NCI-H2227 (cell line): ENCODE data around the gene TRPV5.

Experiments
- DNase-seq: peaks from one replicate; lab custom pipeline; 2025; ENCODE audit not compliant: unreplicated experiment; lab: John Stamatoyannopoulos, UW

The TRPV5 gene

DNA sequence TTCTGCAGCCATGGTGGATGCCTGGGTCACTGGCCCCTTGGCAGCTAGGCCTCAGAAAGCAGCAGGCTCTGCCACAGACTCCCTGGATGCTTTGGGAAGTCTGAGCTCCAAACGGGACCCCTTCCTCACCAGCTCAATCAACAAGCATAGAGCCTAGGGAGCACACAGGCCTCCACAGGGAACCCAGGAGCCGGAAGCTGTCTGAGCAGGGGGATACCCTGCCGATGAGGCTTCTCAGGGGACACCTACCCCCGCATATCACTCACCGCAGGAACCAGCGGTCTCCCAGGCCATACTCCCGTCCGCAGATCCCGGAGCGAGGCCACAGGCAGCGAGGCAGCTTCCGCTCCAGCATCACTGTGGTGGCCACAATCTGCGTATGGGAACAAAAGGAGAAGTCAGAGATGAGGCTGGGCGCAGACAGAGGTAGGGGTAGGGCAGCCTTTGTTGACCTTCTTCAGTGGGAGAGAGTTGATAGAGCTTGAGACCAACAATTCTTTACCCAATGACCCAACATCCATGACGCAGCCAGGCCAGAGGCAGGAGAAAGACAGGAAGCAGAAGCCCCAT is 61.4 kb downstream of the TRPV5 start:
- DNase-seq, result no peak

DNA sequence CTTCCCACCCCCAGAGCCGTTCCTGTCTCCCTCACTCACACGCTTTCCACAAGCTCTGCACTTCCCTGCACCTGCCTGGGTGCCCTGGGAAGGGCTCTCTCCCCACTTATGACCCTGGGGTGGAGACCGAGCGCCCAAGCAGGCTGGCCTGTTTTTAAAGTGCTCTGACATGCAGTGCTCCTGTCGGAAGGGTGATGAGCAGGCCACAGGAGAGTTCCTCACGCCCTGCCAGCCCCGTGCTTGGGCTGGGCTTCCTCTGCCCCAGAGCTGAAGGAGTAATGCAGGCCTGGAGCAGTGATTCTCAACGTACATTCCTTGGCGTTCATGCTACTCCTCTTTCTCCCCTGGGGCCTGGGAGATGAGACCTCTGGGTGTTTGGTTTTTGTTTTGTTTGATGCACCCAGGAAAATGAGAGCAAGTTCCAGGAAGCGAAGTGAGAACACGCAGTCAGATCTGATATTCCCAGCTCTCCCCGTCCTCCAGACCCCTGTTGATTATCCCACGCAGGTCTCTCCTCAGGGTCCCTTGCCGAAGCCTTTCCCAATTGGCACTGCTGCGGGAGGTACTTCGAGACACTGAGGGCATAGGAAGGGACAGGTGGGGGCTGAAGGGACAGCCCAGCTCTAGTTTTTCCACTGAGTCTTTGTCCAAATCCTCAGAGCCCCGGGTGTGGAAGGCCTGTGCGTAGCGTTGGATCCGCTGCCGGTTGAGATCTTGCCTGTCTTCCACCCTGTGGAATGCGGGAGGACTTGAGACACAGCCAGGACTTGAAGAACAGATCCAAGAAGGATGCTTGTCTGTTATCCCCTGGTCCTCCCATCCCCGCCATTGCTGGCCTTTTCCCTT is 62.1 kb downstream of the TRPV5 start:
- no peak for DNase-seq

DNA sequence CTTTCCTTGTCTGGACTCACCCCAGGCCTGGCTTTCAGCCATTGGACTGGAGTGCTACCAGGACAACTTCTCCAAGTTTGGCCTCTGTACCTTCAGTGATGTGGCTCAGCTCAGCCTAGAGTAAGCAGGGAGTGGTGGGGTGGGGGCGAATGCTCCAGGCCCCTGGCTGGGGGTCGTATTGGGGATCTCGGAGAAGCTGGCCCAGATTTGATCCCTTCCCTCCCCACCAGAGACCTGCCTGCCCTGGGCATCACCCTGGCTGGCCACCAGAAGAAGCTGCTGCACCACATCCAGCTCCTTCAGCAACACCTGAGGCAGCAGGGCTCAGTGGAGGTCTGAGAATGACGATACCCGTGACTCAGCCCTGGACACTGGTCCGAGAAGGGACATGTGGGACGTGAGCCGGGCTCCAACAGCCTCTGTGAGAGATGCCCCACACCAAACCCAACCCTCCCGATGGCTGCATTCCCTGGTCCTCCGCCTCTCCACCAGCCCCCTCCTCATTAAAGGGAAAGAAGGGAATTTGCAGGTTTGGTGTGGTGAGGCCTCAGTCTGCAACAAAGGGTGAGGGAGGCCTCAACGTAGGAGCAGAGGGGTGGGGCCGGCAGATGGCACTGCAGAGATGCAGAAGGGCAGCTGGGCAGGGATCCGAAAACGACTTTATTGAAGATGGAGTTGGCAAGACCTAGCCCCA is 62.8 kb downstream of the TRPV5 start:
- no peak for DNase-seq

GRCh38 chr7:142870147-142870559 is 63.4 kb downstream of the TRPV5 start:
- no peak for DNase-seq

- DNase-seq, result no peak
Observed at GRCh38 chr7:142869434-142869833, 64.1 kb downstream of the TRPV5 start.

- no peak for DNase-seq
Observed at GRCh38 chr7:142868986-142869415, 64.5 kb downstream of the TRPV5 start.

- no peak for DNase-seq
Observed at GRCh38 chr7:142868188-142868985, 65.2 kb downstream of the TRPV5 start.

DNA sequence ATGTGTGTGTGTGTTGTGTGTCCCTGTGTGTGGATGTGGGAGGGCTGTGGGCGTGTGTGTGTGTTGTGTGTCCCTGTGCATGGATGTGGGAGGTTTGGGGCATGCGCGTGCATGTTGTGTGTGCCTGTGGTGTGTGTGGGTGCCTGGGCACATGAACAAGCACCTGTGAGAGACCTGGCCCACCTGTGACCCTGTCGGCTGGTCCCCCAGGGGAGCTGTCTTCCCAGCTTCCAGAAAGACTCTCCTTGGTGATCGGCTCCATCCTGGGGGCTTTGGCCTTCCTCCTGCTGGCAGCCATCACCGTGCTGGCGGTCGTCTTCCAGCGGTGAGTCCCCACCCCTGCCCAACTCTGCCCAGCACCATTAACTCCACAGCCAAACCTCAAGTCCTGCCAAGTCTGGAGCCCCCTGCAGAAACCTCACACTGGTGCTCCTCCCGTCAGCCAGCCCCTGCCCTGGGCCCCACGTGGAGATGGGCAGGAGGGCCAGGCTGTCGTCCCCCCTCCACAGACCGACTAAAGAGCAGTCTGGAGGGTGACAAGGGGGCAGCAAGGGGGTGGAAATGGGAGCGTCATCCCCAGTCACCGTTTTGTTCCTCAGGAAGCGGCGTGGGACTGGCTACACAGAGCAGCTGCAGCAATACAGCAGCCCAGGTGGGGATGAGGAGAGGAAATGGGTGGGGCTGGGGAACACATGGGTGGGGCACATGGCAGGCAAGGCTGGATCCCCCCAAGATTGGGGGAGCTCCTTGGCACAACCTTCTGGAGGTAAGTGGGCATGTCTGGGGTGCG is 66.0 kb downstream of the TRPV5 start:
- DNase-seq, result no peak

DNA sequence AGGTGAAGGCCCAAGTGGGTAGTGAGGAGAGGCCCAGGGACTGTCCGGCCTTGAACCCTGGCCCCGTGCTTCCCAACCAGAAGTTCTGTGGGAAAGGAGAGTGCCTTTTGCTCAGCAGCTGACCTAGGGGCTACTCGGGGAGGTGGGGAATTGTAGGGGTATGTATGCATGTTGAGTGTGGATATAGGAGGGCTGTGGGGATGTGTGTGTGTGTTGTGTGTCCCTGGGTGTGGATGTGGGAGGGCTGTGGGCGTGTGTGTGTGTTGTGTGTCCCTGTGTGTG is 66.5 kb downstream of the TRPV5 start:
- no peak for DNase-seq

DNA sequence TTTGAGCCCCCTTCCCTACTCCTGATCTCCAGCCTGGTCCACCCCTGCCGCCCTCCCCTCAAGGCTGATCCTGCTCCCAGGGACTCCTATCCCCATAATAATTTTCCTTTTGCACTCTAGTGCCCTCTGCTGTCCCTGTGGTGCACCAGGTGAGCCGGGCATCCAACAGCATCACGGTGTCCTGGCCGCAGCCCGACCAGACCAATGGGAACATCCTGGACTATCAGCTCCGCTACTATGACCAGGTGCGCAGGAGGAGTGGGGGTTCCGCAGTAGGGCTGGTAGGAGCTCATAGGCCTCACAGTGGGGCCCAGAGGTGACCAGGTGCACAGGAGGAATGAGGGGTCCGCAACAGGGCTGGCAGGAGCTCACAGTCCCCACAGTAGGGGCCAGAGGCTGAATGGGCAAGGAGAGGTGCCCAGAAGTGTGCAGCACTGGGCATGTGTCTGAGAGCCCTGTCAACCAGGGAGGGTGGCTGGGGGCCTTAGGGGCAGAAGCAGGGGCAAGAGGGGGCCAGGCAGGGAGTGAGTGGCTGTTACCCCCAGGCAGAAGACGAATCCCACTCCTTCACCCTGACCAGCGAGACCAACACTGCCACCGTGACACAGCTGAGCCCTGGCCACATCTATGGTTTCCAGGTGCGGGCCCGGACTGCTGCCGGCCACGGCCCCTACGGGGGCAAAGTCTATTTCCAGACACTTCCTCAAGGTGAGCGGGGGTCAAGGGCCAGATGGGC is 67.0 kb downstream of the TRPV5 start:
- DNase-seq, result no peak

GRCh38 chr7:142865766-142866165 is 67.8 kb downstream of the TRPV5 start:
- DNase-seq, result no peak

DNA sequence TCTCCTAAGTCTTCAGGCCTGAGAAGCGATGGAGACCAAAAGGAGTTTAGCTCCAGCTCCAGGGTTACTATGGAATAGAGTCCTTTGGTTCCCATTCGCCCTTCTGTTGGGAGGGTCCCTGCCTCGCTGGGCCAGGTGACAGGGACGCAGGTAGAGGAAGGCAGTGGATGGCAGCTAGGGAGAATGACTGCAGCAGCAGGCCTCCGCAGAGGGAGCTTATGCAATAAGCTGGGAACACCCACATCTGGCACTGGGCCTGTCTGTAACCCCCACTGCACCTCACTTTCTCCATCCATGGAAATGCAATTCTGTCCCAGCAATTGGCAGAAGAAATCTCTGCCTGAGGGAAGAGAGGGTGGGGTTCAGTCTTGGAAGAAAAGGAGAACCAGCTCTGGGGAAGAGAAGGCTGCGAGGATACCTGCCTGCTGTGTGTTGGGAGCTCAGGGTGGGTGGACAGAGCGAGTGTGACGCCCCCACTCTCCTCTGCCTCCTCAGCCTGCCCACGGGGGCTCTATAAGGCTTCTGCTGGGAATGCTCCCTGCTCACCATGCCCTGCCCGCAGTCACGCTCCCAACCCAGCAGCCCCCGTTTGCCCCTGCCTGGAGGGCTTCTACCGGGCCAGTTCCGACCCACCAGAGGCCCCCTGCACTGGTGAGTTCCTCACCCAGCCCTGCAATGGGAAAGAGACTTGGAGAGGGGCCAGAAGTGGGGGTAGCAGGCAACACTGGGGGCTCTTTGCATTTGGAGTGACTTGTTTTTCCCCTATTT is 68.4 kb downstream of the TRPV5 start:
- DNase-seq, result no peak

DNA sequence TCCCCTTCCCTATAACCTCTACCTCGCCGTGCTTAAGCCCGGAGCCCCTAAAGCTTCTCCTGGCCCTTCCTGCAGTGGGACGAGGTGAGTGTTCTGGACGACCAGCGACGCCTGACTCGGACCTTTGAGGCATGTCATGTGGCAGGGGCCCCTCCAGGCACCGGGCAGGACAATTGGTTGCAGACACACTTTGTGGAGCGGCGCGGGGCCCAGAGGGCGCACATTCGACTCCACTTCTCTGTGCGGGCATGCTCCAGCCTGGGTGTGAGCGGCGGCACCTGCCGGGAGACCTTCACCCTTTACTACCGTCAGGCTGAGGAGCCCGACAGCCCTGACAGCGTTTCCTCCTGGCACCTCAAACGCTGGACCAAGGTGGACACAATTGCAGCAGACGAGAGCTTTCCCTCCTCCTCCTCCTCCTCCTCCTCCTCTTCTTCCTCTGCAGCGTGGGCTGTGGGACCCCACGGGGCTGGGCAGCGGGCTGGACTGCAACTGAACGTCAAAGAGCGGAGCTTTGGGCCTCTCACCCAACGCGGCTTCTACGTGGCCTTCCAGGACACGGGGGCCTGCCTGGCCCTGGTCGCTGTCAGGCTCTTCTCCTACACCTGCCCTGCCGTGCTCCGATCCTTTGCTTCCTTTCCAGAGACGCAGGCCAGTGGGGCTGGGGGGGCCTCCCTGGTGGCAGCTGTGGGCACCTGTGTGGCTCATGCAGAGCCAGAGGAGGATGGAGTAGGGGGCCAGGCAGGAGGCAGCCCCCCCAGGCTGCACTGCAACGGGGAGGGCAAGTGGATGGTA is 69.5 kb downstream of the TRPV5 start:
- DNase-seq, result no peak

DNA sequence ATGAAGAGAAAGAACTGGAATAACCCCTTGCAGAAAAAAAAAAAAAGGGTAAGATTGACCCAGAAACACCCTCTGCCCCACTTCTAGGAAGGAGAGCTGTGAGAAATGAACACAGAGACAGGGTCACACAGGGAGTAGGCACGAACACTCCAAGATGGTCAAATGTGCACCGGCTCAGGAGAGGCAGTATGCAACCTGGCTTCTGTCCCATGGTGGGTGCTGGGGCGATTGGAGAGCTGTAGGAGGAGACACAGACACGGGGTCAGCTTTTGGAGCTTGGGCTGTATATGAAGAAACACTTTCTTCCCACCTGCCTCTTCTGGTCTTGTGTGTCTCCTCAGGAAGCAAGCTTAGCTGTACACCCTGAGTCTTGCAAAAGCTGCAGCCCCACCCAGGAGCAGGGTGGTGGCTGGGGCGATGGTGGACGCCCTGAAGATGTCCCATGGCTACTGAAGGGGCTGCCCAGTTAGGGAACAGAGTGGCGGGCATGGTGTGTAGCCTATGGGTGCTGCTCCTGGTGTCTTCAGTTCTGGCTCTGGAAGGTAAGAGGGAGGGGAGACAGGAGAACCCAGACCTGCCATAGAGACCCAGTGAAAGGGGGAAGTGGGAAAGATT is 70.7 kb downstream of the TRPV5 start:
- no peak for DNase-seq

DNA sequence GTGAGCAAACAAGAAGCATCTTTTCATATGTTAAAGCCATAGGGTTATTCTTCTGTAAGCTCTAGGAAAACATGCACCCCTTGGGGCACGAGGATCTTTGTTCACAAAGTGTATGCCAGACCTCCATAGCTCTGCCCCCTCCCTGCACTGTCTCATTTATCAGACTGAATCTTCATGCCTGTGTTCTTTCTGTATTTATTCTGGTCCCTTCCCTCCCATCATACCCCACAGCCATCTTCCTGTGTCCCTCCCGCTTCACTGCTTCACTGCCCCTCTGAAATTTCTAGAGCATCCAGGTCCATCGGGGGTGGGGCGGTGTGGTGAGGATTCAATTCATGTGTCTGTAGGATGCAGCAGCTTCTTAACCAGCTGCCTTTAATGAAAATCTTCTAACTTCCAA is 71.2 kb downstream of the TRPV5 start:
- no peak for DNase-seq

GRCh38 chr7:142860968-142861367 is 72.6 kb downstream of the TRPV5 start:
- DNase-seq, result no peak

- no peak for DNase-seq
Observed at GRCh38 chr7:142859829-142860228, 73.7 kb downstream of the TRPV5 start.

DNA sequence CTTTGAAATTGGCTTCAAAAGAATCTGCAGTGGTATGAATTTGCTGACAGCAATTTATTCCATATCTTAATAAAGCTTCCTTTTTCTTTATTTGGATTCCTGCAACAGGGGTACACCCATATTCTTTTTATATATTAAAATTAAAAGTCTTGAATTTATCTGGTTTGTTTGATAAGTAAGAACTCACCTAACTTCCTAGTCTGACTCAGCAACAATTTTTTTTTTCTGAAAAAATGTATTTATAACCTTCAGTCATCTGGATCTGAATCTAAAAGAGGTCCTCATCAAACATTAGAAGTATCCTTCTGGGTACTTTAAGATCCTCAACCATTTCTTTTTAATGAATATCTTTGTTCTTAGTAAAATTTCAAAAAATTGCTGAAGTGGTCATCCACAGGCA is 74.1 kb downstream of the TRPV5 start:
- no peak for DNase-seq
